Activated naive CD4-positive, alpha-beta T cell treated with anti-CD3 and anti-CD28 coated beads for 36 hours (primary cell): ENCODE data around the gene CAPN11. TPM values are rescaled to one million over a fixed set of nuclear protein-coding genes. Genes with fewer than 3 reads are reported as not detected.
A peak's percentile ranks its signal among the peaks of the same experiment; 100 is the strongest.
"Not testable (repeated sequence)": the region's sequence is repeated elsewhere in the genome, so short reads cannot be mapped to it uniquely, and the experiment has no call there.

Experiments
- CTCF ChIA-PET: fragments of 350-600 bp; sonication (Branson Sonifier 250); formaldehyde crosslinking; loops from one replicate; lab custom pipeline; 2021; ENCODE audit warnings: antibody characterized with exemption; lab: Charles Lee
- DNase-seq: peaks from one replicate; pipeline ENCODE4 v3.0.0-alpha.2; 2020
- H3K27ac Mint-ChIP-seq: one replicate; pipeline ENCODE4 v1.8.0; 2021; ENCODE audit warnings: mild to moderate bottlenecking, mixed read lengths
- H3K27me3 Mint-ChIP-seq: one replicate; pipeline ENCODE4 v1.8.0; 2021; ENCODE audit warnings: low read depth, mixed read lengths
- H3K36me3 Mint-ChIP-seq: one replicate; pipeline ENCODE4 v1.8.0; 2021; ENCODE audit warnings: low read depth, mixed read lengths
- H3K4me1 Mint-ChIP-seq: one replicate; pipeline ENCODE4 v1.8.0; 2021; ENCODE audit warnings: low read depth, mixed read lengths
- H3K4me3 Mint-ChIP-seq: one replicate; pipeline ENCODE4 v1.8.0; 2021; ENCODE audit warnings: mild to moderate bottlenecking, moderate library complexity, mixed read lengths
- H3K9me3 Mint-ChIP-seq: one replicate; pipeline ENCODE4 v1.8.0; 2021; ENCODE audit warnings: mixed read lengths
- intact Hi-C: fragments of 100-400 bp; cut with micrococcal nuclease; formaldehyde crosslinking; loops from one replicate; pipeline ENCODE4 v1.15.1; 2023
- total RNA-seq, 2 experiments: library from RNA; stranded (reverse); gene quantifications; one replicate each; pipeline ENCODE4 v1.2.3, GENCODE V29; 2021

Gene CAPN11
- total RNA-seq, 2 experiments from 2014 or later, result not detected

- no peak overlapping the region for H3K27ac Mint-ChIP-seq
- no peaks in the 10 kb centered on the region for H3K36me3 Mint-ChIP-seq
- peaks cover 15% of the 10 kb centered on the region for H3K27me3 Mint-ChIP-seq
- DNase-seq, result no peak
- CTCF ChIA-PET, result interaction anchor here (0.6 to 1.0 kb wide), 4 partner anchors 12 to 415 kb away, joined by 3 to 4 read pairs (median 3); no protein-coding TSS in a partner anchor
- intact Hi-C loops, result no loop called here
- H3K4me1 Mint-ChIP-seq, result peaks cover 11% of the 10 kb centered on the region
- H3K4me3 Mint-ChIP-seq, result no peak overlapping the region
- H3K9me3 Mint-ChIP-seq, result no peaks in the 10 kb centered on the region
These were observed 30.6 kb downstream of the CAPN11 start for GRCh38 chr6:44189257-44189656.

GRCh38 chr6:44190715-44191114, 32.1 kb downstream of the CAPN11 start:
- H3K4me1 Mint-ChIP-seq, result peaks cover 11% of the 10 kb centered on the region
- no peaks in the 10 kb centered on the region for H3K9me3 Mint-ChIP-seq
- intact Hi-C loops, result no loop called here
- H3K27me3 Mint-ChIP-seq, result peaks cover 10% of the 10 kb centered on the region
- H3K27ac Mint-ChIP-seq, result no peak overlapping the region
- CTCF ChIA-PET, result interaction anchor here (0.6 kb wide), 1 partner anchor 30 kb away, joined by 3 read pairs; no protein-coding TSS in a partner anchor
- no peak for DNase-seq
- H3K36me3 Mint-ChIP-seq, result no peaks in the 10 kb centered on the region
- no peak overlapping the region for H3K4me3 Mint-ChIP-seq

DNA sequence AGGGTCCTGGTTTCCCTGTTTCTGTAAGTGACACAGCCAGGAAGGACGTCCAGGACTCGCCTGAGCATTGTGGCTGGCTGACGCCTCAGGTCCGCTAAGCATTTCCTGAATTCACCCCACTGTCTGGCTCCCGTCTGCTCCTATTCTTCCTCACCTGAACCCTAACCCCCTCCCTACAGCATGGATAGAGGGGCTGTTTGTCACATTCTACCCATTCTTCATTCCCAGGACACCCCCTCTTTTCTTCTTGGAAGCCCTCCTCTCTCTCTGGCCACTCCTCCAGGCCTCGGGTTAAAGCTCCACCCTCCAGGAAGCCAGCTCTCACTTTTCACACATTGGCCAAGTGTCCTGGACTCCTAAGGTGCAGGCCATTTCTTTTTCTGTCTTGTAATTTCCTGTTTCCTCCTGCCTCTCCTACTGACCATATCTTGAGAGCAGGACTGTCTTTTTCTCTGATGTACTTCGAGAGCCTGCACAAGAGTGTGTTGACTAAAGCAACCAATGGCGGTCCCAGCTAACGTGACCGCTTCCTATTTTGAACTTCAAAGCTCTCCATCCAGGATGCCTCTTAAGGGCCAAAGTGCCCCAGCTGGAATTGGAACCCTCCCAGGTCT, 33.9 kb downstream of the CAPN11 start:
- peaks cover 10% of the 10 kb centered on the region for H3K27me3 Mint-ChIP-seq
- no peaks in the 10 kb centered on the region for H3K36me3 Mint-ChIP-seq
- CTCF ChIA-PET, result interaction anchor here (1.2 to 1.9 kb wide), 2 partner anchors 11 to 19 kb away, joined by 6 read pairs; no protein-coding TSS in a partner anchor
- H3K9me3 Mint-ChIP-seq, result no peaks in the 10 kb centered on the region
- no peak for DNase-seq
- peaks cover 5% of the 10 kb centered on the region for H3K4me1 Mint-ChIP-seq
- no peak overlapping the region for H3K4me3 Mint-ChIP-seq
- peak overlapping the region; percentile 27 for H3K27ac Mint-ChIP-seq
- intact Hi-C loops, result no loop called here

DNA sequence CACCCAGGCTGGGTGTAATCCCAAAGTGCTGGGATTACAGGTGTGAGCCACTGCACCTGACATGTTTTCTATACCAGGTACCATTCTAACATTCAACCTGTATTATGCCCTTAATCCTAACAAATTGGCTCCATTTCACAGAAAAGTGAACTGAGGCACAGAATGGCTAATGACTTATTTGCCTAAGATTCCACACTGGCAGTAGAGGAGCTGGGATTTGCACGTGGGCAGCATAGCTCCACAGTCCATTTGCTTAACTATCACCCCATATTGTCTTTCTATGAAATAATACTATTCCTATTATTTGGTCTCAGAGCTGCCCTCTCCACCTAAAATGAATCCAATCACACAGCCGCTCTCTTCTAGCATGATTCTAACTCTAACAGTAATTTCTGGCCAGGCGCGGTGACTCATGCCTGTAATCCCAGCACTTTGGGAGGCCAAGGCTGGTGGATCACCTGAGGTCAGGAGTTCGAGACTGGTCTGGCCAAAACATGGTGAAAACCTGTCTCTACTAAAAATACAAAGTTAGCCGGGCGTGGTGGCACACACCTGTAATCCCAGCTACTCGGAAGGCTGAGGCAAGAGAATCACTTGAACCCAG, 34.8 kb downstream of the CAPN11 start:
- no peaks in the 10 kb centered on the region for H3K36me3 Mint-ChIP-seq
- H3K27ac Mint-ChIP-seq, result no peak overlapping the region
- CTCF ChIA-PET, result interaction anchor here (0.7 to 1.9 kb wide), 3 partner anchors 10 to 30 kb away, joined by 3 to 6 read pairs (median 6); partner anchors contain the start of gene SLC29A1
- H3K27me3 Mint-ChIP-seq, result peaks cover 10% of the 10 kb centered on the region
- peaks cover 5% of the 10 kb centered on the region for H3K4me1 Mint-ChIP-seq
- H3K4me3 Mint-ChIP-seq, result no peak overlapping the region
- no peaks in the 10 kb centered on the region for H3K9me3 Mint-ChIP-seq
- intact Hi-C loops, result no loop called here
- no peak for DNase-seq

GRCh38 chr6:44194326-44194725, 35.7 kb downstream of the CAPN11 start:
- Mint-ChIP-seq H3K36me3 (no peaks in the 10 kb centered on the region), H3K27ac (no peak overlapping the region), H3K4me1 (peaks cover 4% of the 10 kb centered on the region), H3K4me3 (no peak overlapping the region), H3K27me3 (peaks cover 10% of the 10 kb centered on the region), H3K9me3 (no peaks in the 10 kb centered on the region)
- intact Hi-C loops, result no loop called here
- no peak for DNase-seq
- CTCF ChIA-PET, result interaction anchor here (0.6 to 0.7 kb wide), 2 partner anchors 29 to 42 kb away, joined by 3 to 4 read pairs; partner anchors contain the start of gene SLC29A1

DNA sequence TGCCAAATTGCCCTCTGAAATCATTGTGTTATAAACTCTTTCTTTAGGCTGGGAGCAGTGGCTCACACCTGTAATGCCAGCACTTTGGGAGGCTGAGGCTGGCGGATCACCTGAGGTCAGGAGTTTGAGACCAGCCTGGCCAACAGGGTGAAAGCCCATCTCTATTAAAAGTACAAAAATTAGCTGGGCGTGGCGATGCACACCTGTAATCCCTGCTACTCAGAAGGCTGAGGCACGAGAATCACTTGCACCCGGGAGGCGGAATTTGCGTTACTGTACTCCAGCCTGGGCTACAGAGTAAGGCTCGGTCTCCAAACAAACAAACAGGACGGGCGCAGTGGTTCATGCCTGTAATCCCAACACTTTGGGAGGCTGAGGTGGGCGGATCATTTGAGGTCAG, 37.7 kb downstream of the CAPN11 start:
- H3K4me1 Mint-ChIP-seq, H3K4me3 Mint-ChIP-seq, H3K36me3 Mint-ChIP-seq, H3K9me3 Mint-ChIP-seq, CTCF ChIA-PET, intact Hi-C loops, H3K27ac Mint-ChIP-seq, DNase-seq: not testable (repeated sequence)
- H3K27me3 Mint-ChIP-seq, result peaks cover 10% of the 10 kb centered on the region

DNA sequence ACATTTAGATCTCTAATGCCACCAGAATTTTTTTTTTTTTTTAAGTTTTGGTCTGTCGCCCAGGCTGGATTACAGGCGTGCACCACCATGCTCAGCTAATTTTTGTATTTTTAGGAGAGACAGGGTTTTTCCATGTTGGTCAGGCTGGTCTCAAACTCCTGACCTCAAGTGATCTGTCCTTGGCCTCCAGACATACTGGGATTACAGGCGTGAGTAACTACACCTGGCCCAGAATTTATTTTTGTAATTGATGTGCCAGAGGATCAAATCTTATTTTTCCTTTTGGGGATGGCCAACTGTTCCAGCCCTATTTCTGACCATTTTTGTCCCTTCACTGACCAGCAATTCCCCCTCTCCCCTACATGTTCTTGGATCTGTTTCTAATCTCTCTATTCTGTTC, 40.1 kb downstream of the CAPN11 start:
- CTCF ChIA-PET, result interaction anchor here (0.6 kb wide), 1 partner anchor 188 kb away, joined by 3 read pairs; no protein-coding TSS in a partner anchor
- intact Hi-C loops, result no loop called here
- DNase-seq, result no peak
- Mint-ChIP-seq H3K9me3 (no peaks in the 10 kb centered on the region), H3K27me3 (no peaks in the 10 kb centered on the region), H3K4me1 (no peaks in the 10 kb centered on the region), H3K36me3 (no peaks in the 10 kb centered on the region), H3K4me3 (no peak overlapping the region), H3K27ac (no peak overlapping the region)

- H3K27me3 Mint-ChIP-seq, result no peaks in the 10 kb centered on the region
- intact Hi-C loops, result no loop called here
- no peaks in the 10 kb centered on the region for H3K36me3 Mint-ChIP-seq
- H3K27ac Mint-ChIP-seq, result no peak overlapping the region
- H3K4me1 Mint-ChIP-seq, result no peaks in the 10 kb centered on the region
- DNase-seq, result no peak
- no peaks in the 10 kb centered on the region for H3K9me3 Mint-ChIP-seq
- H3K4me3 Mint-ChIP-seq, result no peak overlapping the region
- CTCF ChIA-PET, result interaction anchor here (0.7 kb wide), 1 partner anchor 82 kb away, joined by 3 read pairs; no protein-coding TSS in a partner anchor
These were observed 41.3 kb downstream of the CAPN11 start for GRCh38 chr6:44199883-44200282.

GRCh38 chr6:44201200-44201599, 42.6 kb downstream of the CAPN11 start:
- no peak for DNase-seq
- intact Hi-C loops, result no loop called here
- no peak overlapping the region for H3K27ac Mint-ChIP-seq
- CTCF ChIA-PET, result interaction anchor here (1.0 to 1.4 kb wide), 2 partner anchors 28 to 123 kb away, joined by 3 to 4 read pairs; no protein-coding TSS in a partner anchor
- H3K9me3 Mint-ChIP-seq, result no peaks in the 10 kb centered on the region
- no peaks in the 10 kb centered on the region for H3K4me1 Mint-ChIP-seq
- no peak overlapping the region for H3K4me3 Mint-ChIP-seq
- no peaks in the 10 kb centered on the region for H3K27me3 Mint-ChIP-seq
- no peaks in the 10 kb centered on the region for H3K36me3 Mint-ChIP-seq

DNA sequence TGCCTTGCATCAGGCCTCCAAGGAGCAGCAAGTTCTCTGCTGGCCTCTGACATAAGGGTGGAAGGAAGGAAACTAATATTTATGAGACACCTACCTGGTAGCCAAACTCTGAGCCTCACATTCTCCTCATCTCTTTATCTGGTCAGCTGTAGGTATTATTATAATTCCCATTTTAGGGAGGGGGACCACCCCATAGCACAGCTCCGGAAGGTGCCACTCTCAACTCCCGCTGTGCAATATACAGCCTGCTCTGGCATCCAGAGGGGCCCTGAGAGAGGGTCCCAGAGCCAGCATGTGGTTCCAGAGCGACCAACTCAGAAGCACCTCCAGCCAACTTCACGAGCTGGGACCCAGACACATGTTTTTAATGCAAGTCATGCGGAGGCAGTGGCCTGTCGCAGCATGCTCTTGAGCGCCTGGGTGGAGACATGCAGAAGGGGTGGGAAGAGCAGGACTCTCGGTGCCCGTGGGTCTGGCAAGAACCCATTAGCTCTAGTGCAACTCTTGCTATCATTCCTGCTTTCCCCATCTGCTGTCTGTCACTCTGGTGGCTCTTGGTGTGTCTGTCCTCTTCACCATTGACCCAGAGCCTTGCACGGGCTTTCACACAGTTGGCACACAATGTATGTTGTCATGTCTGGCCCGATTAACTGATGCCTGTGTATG, 43.2 kb downstream of the CAPN11 start:
- Mint-ChIP-seq H3K9me3 (no peaks in the 10 kb centered on the region), H3K27ac (no peak overlapping the region), H3K27me3 (no peaks in the 10 kb centered on the region), H3K4me1 (no peaks in the 10 kb centered on the region), H3K4me3 (no peak overlapping the region), H3K36me3 (no peaks in the 10 kb centered on the region)
- CTCF ChIA-PET, result interaction anchor here (1.0 to 1.4 kb wide), 2 partner anchors 29 to 123 kb away, joined by 3 to 4 read pairs; no protein-coding TSS in a partner anchor
- no peak for DNase-seq
- intact Hi-C loops, result no loop called here

- Mint-ChIP-seq H3K27ac (no peak overlapping the region), H3K27me3 (no peaks in the 10 kb centered on the region), H3K4me3 (no peak overlapping the region), H3K4me1 (no peaks in the 10 kb centered on the region), H3K36me3 (no peaks in the 10 kb centered on the region), H3K9me3 (no peaks in the 10 kb centered on the region)
- intact Hi-C loops, result no loop called here
- no peak for DNase-seq
- CTCF ChIA-PET, result interaction anchor here (2.3 kb wide), 1 partner anchor 10 kb away, joined by 6 read pairs; no protein-coding TSS in a partner anchor
These were observed 43.8 kb downstream of the CAPN11 start for GRCh38 chr6:44202332-44202971.
